Suprapubic skin (tissue), 3 donors: ENCODE measurements around the gene GAK.

Experiments
- POLR2AphosphoS5 ChIP-seq, 3 donors: sonication (generic); formaldehyde crosslinking; IDR thresholded peaks; one replicate each; pipeline ENCODE4 v1.6.1; 2017; ENCODE audit warnings: antibody characterized with exemption in 3 of 3
- TF ChIP-seq, protein P1 (sequence below), 2 donors: fragments of 200-600 bp in 1 of 2; fragments of 450-650 bp in 1 of 2; sonication (generic) in 1 of 2; IDR thresholded peaks; one replicate each; pipeline ENCODE4 v1.5.1; 2016 to 2019; ENCODE audit warnings: antibody characterized with exemption in 2 of 2, mild to moderate bottlenecking in 1 of 2, moderate library complexity in 1 of 2

DNA sequence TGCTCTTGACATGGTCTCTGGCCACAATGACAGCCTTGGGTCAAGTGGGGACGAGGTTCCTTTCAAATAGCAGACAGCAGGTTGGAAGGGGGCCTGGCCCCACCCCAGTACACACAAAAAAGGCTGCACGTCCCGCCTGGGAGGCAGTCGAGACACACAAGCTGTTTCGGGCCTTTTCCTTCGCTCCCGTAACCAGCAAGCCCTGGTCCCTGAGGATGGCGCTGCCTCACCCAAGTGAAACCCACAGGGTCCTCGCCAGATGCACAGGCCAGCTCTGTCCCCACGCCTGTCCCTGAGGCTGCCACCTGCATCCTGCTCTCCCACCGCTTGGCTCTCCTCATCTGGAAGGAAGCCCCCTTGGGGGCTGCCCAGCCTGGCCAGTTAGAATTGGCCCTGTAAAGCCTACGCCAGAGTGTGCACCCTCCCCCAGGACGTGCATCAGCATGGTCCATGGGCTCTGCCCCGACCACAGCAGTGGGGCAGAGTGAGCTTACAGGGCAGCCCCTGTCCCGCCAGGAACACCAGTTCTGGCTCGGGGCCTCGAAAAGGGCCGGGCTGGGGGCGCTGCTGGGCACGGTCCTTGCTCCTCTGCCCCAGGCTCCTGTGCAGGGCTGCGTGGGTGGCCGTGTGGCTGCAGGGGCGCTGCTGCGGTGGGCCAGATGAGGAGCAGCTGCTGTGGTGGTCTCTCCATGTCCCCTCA is 108.2 kb downstream of the GAK start:
- TF ChIP-seq, protein P1, sequence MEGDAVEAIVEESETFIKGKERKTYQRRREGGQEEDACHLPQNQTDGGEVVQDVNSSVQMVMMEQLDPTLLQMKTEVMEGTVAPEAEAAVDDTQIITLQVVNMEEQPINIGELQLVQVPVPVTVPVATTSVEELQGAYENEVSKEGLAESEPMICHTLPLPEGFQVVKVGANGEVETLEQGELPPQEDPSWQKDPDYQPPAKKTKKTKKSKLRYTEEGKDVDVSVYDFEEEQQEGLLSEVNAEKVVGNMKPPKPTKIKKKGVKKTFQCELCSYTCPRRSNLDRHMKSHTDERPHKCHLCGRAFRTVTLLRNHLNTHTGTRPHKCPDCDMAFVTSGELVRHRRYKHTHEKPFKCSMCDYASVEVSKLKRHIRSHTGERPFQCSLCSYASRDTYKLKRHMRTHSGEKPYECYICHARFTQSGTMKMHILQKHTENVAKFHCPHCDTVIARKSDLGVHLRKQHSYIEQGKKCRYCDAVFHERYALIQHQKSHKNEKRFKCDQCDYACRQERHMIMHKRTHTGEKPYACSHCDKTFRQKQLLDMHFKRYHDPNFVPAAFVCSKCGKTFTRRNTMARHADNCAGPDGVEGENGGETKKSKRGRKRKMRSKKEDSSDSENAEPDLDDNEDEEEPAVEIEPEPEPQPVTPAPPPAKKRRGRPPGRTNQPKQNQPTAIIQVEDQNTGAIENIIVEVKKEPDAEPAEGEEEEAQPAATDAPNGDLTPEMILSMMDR (IDR thresholded peaks at IDR 0.05), result no peak
- no peak for TF ChIP-seq POLR2AphosphoS5 (IDR thresholded peaks at IDR 0.05)
